GM19025 (cell line): Measurements from ENCODE around the gene MLH1.
A peak's percentile ranks its signal among the peaks of the same experiment; 100 is the strongest.

ENCODE experiments used
- ATAC-seq: cut with Tn5 transposase; IDR thresholded peaks from one replicate; pipeline ENCODE4 v1.9.1; 2021; ENCODE audit warnings: mild to moderate bottlenecking, low read depth, moderate library complexity; ENCODE audit not compliant: unreplicated experiment

The MLH1 gene

GRCh38 chr3:36972163-36972562 is 21.2 kb upstream of the MLH1 start:
- ATAC-seq = no peak

DNA sequence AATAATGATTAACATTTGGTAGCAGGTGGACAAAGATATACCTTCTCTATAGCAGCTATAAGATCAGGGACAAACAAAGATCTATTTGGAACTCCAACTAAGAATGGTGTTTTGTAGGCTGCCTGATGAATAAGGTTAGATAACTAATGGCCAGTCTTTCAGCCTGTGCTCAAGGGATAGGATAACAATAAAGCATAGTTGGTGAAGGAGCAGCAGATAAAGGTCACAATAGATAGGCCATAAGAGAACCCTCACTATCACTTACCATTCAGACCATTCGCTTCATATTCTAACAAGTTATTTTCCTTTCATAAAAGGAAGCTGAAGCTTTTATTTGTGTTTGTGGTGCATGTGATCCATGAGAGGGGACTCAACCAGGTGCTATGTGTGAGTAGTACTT is 20.2 kb upstream of the MLH1 start:
- no peak for ATAC-seq

DNA sequence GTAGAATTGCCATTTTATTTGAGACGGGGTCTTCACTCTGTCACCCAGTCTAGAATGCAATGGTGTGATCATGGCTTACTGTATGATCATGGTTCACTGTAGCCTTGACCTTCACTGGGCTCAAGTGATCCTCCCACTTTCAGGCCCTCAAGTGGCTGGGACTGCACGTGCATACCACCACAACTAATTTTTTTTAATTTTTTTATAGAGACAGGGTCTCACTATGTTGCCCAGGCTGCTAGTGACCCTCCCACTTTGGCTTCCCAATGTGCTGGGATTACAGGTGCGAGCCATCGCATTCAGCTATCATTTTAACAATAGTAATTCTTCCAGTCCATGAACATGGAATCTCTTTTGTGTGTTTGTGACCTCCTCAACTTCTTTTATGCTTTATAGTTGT is 12.3 kb upstream of the MLH1 start:
- ATAC-seq = no peak

GRCh38 chr3:36988356-36988755 is 5.0 kb upstream of the MLH1 start:
- no peak for ATAC-seq

DNA sequence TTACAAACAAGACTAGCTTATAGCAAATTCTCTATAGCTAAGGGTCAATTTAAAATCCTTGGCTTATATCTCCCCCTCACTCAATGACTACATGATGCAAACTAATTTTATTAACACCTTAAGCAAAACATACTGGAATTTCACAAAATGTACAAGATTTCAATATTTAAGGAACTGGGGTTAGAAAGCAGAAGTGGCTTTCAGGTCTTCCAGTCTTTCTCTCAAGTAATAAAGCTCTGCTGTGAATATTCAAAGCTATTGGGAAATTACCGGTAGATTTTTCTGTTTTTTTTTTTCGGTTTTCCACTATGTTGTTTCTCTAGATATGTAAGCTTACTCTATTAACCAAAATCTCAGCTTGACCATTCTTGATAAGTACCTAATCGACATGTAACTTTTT is 4.3 kb upstream of the MLH1 start:
- ATAC-seq = no peak

- no peak for ATAC-seq
Observed at GRCh38 chr3:36989568-36989967, 3.8 kb upstream of the MLH1 start.

DNA sequence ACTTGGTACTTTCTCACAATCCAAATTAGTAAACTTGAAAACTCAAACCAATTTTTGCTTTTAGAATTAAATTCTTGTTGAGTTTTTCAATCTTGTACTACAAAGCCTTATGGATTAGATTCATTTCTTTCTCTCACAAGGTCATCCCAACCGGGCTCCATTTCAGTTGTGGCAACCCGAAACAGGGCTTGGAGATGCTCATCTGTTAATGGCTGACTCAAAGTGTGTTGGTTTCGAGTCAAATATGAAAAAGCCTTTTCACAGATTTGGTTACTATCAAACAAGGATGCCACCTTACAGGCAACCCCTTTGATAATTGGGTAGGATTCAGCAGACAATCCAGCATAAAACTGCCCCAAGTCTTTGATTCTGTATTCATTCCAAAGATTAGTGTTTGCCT is 2.2 kb upstream of the MLH1 start:
- no peak for ATAC-seq

DNA sequence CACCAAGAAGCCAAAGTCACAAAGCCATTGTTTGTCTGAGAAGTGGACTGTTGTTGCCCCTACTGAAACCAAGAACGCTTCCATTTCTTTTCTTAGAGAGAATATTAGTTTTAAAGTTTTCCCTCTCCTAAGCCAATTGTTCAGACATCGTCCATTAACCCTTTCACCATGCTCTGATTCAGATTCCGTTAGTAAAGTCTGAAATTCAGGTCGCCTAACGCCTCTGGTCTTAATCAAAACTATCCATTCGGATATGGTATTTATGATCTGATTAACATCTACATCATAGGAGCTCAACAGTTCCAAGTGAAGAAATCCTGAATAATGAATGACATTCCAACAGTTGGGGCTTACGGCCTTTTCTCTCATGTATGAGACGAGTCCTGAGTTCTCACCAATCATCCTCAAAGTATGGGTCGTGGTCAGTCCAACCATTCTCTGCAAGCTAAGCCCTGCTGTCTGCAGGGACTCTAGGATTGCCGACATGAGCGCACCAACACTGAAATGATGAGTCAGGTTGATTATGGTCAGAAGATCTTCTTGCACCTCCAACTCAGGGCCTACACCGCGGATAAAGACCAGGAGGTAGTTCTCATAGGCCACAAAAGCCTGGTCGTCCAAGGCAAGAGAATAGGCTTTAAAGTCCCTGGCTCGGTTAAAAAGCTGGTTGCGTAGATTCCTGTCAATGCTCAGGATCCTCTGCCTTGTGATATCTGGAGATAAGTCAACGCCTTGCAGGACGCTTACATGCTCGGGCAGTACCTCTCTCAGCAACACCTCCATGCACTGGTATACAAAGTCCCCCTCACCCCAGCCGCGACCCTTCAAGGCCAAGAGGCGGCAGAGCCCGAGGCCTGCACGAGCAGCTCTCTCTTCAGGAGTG is 1.2 kb upstream of the MLH1 start:
- ATAC-seq = no peak

DNA sequence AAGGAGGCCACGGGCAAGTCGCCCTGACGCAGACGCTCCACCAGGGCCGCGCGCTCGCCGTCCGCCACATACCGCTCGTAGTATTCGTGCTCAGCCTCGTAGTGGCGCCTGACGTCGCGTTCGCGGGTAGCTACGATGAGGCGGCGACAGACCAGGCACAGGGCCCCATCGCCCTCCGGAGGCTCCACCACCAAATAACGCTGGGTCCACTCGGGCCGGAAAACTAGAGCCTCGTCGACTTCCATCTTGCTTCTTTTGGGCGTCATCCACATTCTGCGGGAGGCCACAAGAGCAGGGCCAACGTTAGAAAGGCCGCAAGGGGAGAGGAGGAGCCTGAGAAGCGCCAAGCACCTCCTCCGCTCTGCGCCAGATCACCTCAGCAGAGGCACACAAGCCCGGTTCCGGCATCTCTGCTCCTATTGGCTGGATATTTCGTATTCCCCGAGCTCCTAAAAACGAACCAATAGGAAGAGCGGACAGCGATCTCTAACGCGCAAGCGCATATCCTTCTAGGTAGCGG is 452 bp upstream of the MLH1 start, which contains the start of gene EPM2AIP1:
TSS of gene EPM2AIP1 (minus strand) at position 326 of the 520 bp plus-strand sequence. CDS start at position 272, 54 bp downstream.
- ATAC-seq = peak; percentile 79

GRCh38 chr3:37014620-37015019 is 21.3 kb downstream of the MLH1 start:
- ATAC-seq = no peak

GRCh38 chr3:37015642-37016041 is 22.3 kb downstream of the MLH1 start:
- ATAC-seq = no peak

DNA sequence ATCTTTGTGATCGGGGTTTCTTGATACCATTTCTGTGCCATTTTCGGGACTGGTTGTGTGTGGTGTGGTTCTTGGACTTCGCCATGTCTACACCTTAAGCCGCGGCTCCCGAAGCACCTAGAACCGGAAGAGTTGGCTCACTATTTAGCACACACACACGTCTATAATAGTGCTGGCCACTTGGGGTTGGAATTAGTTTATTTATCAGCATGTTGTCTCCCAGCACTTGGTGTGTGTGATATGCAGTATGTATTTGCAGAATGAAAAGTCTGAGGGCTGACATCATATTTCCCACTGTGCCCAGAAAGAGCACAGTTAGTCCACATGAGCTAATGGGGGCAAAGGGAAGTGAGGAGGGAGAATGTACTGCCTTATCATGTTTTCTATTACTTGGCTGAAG is 23.6 kb downstream of the MLH1 start:
- ATAC-seq = no peak

DNA sequence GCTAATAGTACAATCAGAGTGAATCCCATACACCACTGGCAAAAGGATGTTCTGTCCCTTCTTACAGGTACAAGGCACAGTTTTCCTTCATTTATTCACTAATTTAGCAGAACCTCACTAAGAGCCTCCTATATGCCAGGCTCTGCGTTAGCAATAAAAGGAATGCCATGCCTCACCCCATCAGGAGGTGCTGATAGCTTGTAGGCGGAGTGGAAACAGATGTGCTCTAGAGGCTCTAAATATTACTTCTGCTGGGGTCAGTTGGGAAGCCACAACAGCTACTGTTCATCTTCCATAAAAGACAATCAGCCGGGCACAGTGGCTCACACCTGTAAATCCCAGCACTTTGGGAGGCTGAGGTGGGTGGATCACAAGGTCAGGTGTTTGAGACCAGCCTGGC is 24.4 kb downstream of the MLH1 start:
- ATAC-seq = no peak

- no peak for ATAC-seq
Observed at GRCh38 chr3:37024092-37024491, 30.8 kb downstream of the MLH1 start.

DNA sequence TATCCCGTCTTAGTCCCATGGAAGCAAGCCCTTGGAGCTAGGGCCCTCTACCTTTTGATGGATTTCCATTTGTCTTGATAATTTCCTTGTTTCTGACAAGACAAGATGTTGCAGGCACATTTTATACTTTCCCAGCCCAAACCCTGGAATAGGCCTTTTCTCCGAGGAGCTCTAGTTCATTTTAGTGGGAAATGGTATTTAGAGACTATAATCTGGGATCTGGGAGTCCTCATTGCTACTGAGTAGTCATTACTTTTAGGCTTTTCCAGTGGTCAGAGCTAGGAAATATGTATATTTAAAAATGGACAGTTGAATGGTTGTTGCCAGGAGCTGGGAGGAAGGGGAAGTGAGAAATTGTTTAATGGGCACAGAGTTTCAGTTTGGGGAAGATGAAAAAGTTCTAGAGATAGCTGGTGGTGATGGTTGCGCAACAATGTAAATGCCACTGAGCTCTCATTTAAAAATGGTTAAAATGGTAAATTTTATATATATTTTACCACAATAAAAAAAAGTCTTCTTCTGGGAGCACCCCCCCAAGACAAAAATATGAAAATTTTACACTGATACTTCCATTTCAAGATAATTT is 31.6 kb downstream of the MLH1 start:
- no peak for ATAC-seq

DNA sequence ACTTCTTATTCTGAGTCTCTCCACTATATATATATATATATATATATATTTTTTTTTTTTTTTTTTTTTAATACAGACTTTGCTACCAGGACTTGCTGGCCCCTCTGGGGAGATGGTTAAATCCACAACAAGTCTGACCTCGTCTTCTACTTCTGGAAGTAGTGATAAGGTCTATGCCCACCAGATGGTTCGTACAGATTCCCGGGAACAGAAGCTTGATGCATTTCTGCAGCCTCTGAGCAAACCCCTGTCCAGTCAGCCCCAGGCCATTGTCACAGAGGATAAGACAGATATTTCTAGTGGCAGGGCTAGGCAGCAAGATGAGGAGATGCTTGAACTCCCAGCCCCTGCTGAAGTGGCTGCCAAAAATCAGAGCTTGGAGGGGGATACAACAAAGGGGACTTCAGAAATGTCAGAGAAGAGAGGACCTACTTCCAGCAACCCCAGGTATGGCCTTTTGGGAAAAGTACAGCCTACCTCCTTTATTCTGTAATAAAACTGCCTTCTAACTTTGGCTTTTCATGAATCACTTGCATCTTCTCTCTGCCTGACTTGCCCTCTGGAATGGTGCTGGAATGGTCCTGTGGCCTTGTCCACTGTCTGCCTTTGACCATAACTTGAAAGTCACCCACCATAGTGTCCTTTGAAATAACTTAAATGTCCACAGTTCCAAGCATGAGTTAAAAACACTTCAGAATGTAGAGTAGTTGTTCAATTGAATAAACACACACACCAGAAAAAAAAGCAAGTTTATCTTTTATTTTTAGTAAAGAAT is 32.4 kb downstream of the MLH1 start:
- ATAC-seq = no peak

DNA sequence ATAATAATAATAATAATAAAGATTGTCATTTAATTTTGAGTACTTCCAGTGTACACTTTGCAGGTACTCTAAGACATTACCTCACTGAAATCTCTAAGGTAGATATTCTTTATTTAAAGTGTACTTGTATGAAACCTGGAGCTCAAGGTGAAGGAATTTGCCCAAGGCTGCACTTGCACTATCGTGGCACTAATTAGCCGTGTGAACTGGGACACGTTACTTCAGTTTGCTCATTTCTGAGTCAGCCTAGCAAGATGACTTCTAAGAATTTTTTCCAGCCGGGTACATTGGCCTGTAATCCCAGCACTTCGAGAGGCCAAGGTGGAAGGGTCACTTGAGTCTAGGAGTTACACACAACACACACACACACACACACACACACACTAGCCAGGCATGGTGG is 33.5 kb downstream of the MLH1 start:
- no peak for ATAC-seq

DNA sequence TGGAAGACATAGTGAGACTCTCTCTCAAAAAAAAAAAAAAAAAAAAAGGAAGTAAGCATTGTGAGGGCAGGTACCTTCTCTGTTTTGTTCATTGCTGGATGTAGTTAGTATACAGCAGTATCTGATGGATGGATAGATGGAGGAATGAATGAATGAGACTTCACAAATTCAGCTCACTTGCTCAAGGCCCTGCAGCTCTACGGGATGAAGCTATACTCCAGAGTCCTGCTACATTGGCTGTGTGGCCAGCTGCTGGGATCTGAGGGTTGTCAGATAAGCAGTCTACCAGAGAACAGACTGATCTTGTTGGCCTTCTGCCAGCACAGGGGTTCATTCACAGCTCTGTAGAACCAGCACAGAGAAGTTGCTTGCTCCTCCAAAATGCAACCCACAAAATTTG is 35.0 kb downstream of the MLH1 start:
- no peak for ATAC-seq

GRCh38 chr3:37029111-37029510 is 35.8 kb downstream of the MLH1 start:
- ATAC-seq = no peak

- no peak for ATAC-seq
Observed at GRCh38 chr3:37029516-37030163, 36.3 kb downstream of the MLH1 start.

DNA sequence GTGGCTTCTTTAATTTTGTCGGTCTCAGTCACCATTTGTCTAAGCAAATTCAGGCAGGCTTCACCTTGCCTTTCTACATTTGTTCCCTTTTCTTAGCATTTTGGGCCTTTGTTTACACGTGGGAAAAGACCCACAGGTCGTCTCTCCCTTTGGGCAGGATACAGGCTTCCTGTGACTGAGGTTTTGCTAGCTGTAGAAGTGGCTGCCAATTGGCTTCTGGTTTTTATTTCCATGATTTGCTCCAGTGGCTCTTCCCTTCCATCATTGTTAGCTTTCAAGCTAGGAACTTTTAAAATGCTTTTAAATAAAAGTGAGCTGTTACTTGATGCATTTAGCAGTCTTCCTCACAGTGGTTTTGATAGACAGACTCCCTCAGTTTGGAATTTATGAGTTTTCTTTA is 37.3 kb downstream of the MLH1 start:
- ATAC-seq = no peak
